HG03575 (cell line): Measurements from ENCODE around the gene MCHR1.
"Not testable (repeated sequence)": the region's sequence is repeated elsewhere in the genome, so short reads cannot be mapped to it uniquely, and the experiment has no call there.

ENCODE experiments used
- ATAC-seq: cut with Tn5 transposase; IDR thresholded peaks from one replicate; pipeline ENCODE4 v1.9.1; 2021; ENCODE audit not compliant: unreplicated experiment, insufficient number of reproducible peaks, low FRiP score; ENCODE audit errors: extremely low read depth

MCHR1 gene

GRCh38 chr22:40680819-40681183 is 1.5 kb downstream of the MCHR1 start:
- no peak for ATAC-seq

- no peak for ATAC-seq
Measured at GRCh38 chr22:40681451-40681850, 2.2 kb downstream of the MCHR1 start.

- no peak for ATAC-seq
Measured at GRCh38 chr22:40684728-40685127, 5.4 kb downstream of the MCHR1 start.

- no peak for ATAC-seq
Measured at GRCh38 chr22:40685406-40685805, 6.1 kb downstream of the MCHR1 start.

- ATAC-seq = no peak
Measured at GRCh38 chr22:40687706-40688105, 8.4 kb downstream of the MCHR1 start.

GRCh38 chr22:40690370-40690769 is 11.1 kb downstream of the MCHR1 start:
- no peak for ATAC-seq

- ATAC-seq = no peak
Measured at GRCh38 chr22:40691532-40691931, 12.2 kb downstream of the MCHR1 start.

- ATAC-seq = no peak
Measured at GRCh38 chr22:40694411-40694810, 15.1 kb downstream of the MCHR1 start.

GRCh38 chr22:40701274-40701673 is 22.0 kb downstream of the MCHR1 start:
- ATAC-seq = no peak

GRCh38 chr22:40703174-40703573 is 23.9 kb downstream of the MCHR1 start:
- ATAC-seq = no peak

GRCh38 chr22:40703736-40704135 is 24.5 kb downstream of the MCHR1 start:
- no peak for ATAC-seq

- ATAC-seq = no peak
Measured at GRCh38 chr22:40705918-40706682, 26.8 kb downstream of the MCHR1 start.

GRCh38 chr22:40707154-40707553 is 27.9 kb downstream of the MCHR1 start:
- ATAC-seq = no peak

- no peak for ATAC-seq
Measured at GRCh38 chr22:40708177-40708576, 28.9 kb downstream of the MCHR1 start.

- no peak for ATAC-seq
Measured at GRCh38 chr22:40709752-40710413, 30.6 kb downstream of the MCHR1 start.

GRCh38 chr22:40712311-40712710 is 33.0 kb downstream of the MCHR1 start:
- no peak for ATAC-seq

GRCh38 chr22:40714499-40715337 is 35.4 kb downstream of the MCHR1 start:
- ATAC-seq = no peak

- ATAC-seq = no peak
Measured at GRCh38 chr22:40716116-40716515, 36.8 kb downstream of the MCHR1 start.

GRCh38 chr22:40717657-40718056 is 38.4 kb downstream of the MCHR1 start:
- not testable (repeated sequence) for ATAC-seq
